HepG2 (cell line): ENCODE measurements around the gene TMEM221. TPM values are rescaled to one million over a fixed set of nuclear protein-coding genes. Genes with fewer than 3 reads are reported as not detected.

Experiments used
- ARID2 ChIP-seq: sonication (generic); formaldehyde crosslinking; IDR thresholded peaks from 2 replicates; pipeline ENCODE4 v1.8.1; 2022; ENCODE audit warnings: mild to moderate bottlenecking, missing genetic modification reagents, borderline replicate concordance
- GTF3A ChIP-seq: sonication (generic); formaldehyde crosslinking; conservative IDR thresholded peaks from 2 replicates; pipeline ENCODE4 v1.4.0; 2020; ENCODE audit warnings: mild to moderate bottlenecking, missing genetic modification reagents
- HNF1B ChIP-seq: sonication (generic); formaldehyde crosslinking; IDR thresholded peaks from 2 replicates; pipeline ENCODE4 v1.5.1; 2020; ENCODE audit warnings: mild to moderate bottlenecking, moderate library complexity, missing genetic modification reagents
- KLF16 ChIP-seq, 2 experiments: sonication (generic) in 1 of 2; formaldehyde crosslinking in 1 of 2; IDR thresholded peaks; 2 replicates each; pipeline versions ENCODE4 v1.6.1 to v1.8.0; 2016 to 2023; ENCODE audit warnings: missing genetic modification reagents in 2 of 2, missing compliant biosample characterization in 1 of 2
- MTERF4 ChIP-seq: sonication (generic); formaldehyde crosslinking; IDR thresholded peaks from 2 replicates; pipeline ENCODE4 v1.8.0; 2023; ENCODE audit warnings: mild to moderate bottlenecking, missing genetic modification reagents
- REL ChIP-seq: sonication (generic); formaldehyde crosslinking; conservative IDR thresholded peaks from 2 replicates; pipeline ENCODE4 v1.8.0; 2022; ENCODE audit warnings: mild to moderate bottlenecking, missing genetic modification reagents, moderate library complexity
- SP140L ChIP-seq: sonication (generic); formaldehyde crosslinking; IDR thresholded peaks from 2 replicates; pipeline ENCODE4 v1.4.0; 2020; ENCODE audit warnings: missing genetic modification reagents, borderline replicate concordance
- ZBTB10 ChIP-seq: sonication (generic); formaldehyde crosslinking; IDR thresholded peaks from 2 replicates; pipeline ENCODE4 v1.4.0; 2020; ENCODE audit warnings: missing genetic modification reagents, borderline replicate concordance
- ZC3H13 ChIP-seq: sonication (generic); formaldehyde crosslinking; IDR thresholded peaks from 2 replicates; pipeline ENCODE4 v1.8.1; 2023; ENCODE audit warnings: mild to moderate bottlenecking, missing genetic modification reagents, moderate library complexity
- ZFP1 ChIP-seq: IDR thresholded peaks from 2 replicates; pipeline ENCODE4 v1.6.1; 2016
- ZNF574 ChIP-seq: sonication (generic); formaldehyde crosslinking; IDR thresholded peaks from 2 replicates; pipeline ENCODE4 v1.4.0; 2020; ENCODE audit warnings: missing genetic modification reagents
- ZNF691 ChIP-seq: sonication (generic); formaldehyde crosslinking; IDR thresholded peaks from 2 replicates; pipeline ENCODE4 v1.4.0; 2020; ENCODE audit warnings: missing genetic modification reagents, low read depth, mild to moderate bottlenecking, borderline replicate concordance
- ZNF746 ChIP-seq: sonication (generic); formaldehyde crosslinking; IDR thresholded peaks from 2 replicates; pipeline ENCODE4 v1.8.0; 2022; ENCODE audit warnings: mild to moderate bottlenecking, missing genetic modification reagents
- polyA plus RNA-seq, 8 experiments: library from polyadenylated mRNA; depleted of rRNA in 3 of 8; stranded (reverse) in 7 of 8; unstranded in 1 of 8; fragments of >200 nt; fragmentation: Illumina TruSeq in 4 of 8; extraction: Trizol in 4 of 8; gene quantifications; 2 replicates each; pipeline versions ENCODE4 v1.2.1 to v1.2.3, GENCODE V29; 2011 to 2016; ENCODE audit warnings: low read depth in 4 of 8, missing spikeins in 1 of 8, mixed read lengths in 1 of 8; ENCODE audit not compliant: insufficient read depth in 1 of 8
- total RNA-seq, 5 experiments: library from RNA; depleted of rRNA; stranded (reverse); fragments of >200 nt; fragmentation: Illumina TruSeq; extraction: Trizol; gene quantifications; 2 replicates each; pipeline ENCODE4 v1.2.3, GENCODE V29; 2016; ENCODE audit warnings: low read depth in 1 of 5

Gene TMEM221
- total and polyA plus RNA-seq, 2 of the 13 experiments (the other 11 are each of a cell fraction or from before 2014, with no cell fraction given): 0.33 to 0.77 TPM

- TF ChIP-seq ZBTB10 (CRISPR knock-in tag): no peak
- TF ChIP-seq HNF1B (CRISPR knock-in tag): peak; percentile 58; the same call in 1 of the 2 replicates
- TF ChIP-seq ZFP1 (CRISPR knock-in tag): no peak
- no peak for TF ChIP-seq ZNF746 (CRISPR knock-in tag)
- no peak for TF ChIP-seq KLF16 (CRISPR knock-in tag; IDR thresholded peaks at IDR 0.05)
- no peak for TF ChIP-seq MTERF4
- TF ChIP-seq SP140L (CRISPR knock-in tag): no peak
- TF ChIP-seq ZC3H13 (CRISPR knock-in tag): no peak
- no peak for TF ChIP-seq ZNF691 (CRISPR knock-in tag)
- TF ChIP-seq ARID2 (CRISPR knock-in tag): no peak
- no peak for TF ChIP-seq GTF3A
- no peak for TF ChIP-seq REL
- TF ChIP-seq ZNF574: peak; percentile 98
Observed at GRCh38 chr19:17469481-17470067, 21.1 kb upstream of the TMEM221 start (continued).
